HCT116 (cell line): Measurements from ENCODE around the gene SNX8.

ENCODE experiments used
- CTCF ChIP-seq, 3 experiments: fragments of 200-600 bp in 1 of 3; sonication (generic) in 1 of 3; IDR thresholded peaks in 2 of 3; conservative IDR thresholded peaks in 1 of 3; 2 replicates each; pipeline ENCODE4 v1.5.1; 2012 to 2017; ENCODE audit warnings: low read depth in 2 of 3, low read length in 2 of 3, antibody characterized with exemption in 1 of 3, borderline replicate concordance in 1 of 3, control low read depth in 1 of 3, mild to moderate bottlenecking in 1 of 3, mixed read lengths in 1 of 3, mixed run types in 1 of 3, moderate library complexity in 1 of 3; ENCODE audit not compliant: insufficient read depth in 1 of 3
- EZH2 ChIP-seq: fragments of 200-600 bp; sonication (generic); IDR thresholded peaks from 2 replicates; pipeline ENCODE4 v1.6.1; 2017; ENCODE audit warnings: antibody characterized with exemption, mixed run types
- POLR2A ChIP-seq: IDR thresholded peaks from 2 replicates; pipeline ENCODE4 v1.7.0; 2011; ENCODE audit warnings: borderline replicate concordance; ENCODE audit not compliant: insufficient read depth, insufficient read length; ENCODE audit errors: extremely low read depth
- ZBTB33 ChIP-seq: IDR thresholded peaks from 2 replicates; pipeline ENCODE4 v1.6.1; 2011; ENCODE audit warnings: mild to moderate bottlenecking, low read length, moderate library complexity; ENCODE audit not compliant: insufficient replicate concordance; ENCODE audit errors: extremely low read depth

- TF ChIP-seq CTCF (IDR thresholded peaks at IDR 0.05 in 2 of 3, conservative IDR thresholded peaks at IDR 0.05 in 1 of 3; ENCODE audit: borderline replicate concordance in 1 of 3, insufficient read depth in 1 of 3, low read depth in 2 of 3, low read length in 2 of 3) (no peak), POLR2A (no peak), ZBTB33 (no peak), EZH2 (no peak)
These were observed 4.3 kb downstream of the SNX8 start for GRCh38 chr7:2309889-2310331.
